GM18873 (cell line): ENCODE measurements around the gene RPL27.
"Not testable (repeated sequence)": the region's sequence is repeated elsewhere in the genome, so short reads cannot be mapped to it uniquely, and the experiment has no call there.

ENCODE experiments used
- ATAC-seq: cut with Tn5 transposase; IDR thresholded peaks from one replicate; pipeline ENCODE4 v1.9.1; 2021; ENCODE audit warnings: mild to moderate bottlenecking, moderate library complexity, moderate number of reproducible peaks; ENCODE audit not compliant: unreplicated experiment, low FRiP score

RPL27 gene

DNA sequence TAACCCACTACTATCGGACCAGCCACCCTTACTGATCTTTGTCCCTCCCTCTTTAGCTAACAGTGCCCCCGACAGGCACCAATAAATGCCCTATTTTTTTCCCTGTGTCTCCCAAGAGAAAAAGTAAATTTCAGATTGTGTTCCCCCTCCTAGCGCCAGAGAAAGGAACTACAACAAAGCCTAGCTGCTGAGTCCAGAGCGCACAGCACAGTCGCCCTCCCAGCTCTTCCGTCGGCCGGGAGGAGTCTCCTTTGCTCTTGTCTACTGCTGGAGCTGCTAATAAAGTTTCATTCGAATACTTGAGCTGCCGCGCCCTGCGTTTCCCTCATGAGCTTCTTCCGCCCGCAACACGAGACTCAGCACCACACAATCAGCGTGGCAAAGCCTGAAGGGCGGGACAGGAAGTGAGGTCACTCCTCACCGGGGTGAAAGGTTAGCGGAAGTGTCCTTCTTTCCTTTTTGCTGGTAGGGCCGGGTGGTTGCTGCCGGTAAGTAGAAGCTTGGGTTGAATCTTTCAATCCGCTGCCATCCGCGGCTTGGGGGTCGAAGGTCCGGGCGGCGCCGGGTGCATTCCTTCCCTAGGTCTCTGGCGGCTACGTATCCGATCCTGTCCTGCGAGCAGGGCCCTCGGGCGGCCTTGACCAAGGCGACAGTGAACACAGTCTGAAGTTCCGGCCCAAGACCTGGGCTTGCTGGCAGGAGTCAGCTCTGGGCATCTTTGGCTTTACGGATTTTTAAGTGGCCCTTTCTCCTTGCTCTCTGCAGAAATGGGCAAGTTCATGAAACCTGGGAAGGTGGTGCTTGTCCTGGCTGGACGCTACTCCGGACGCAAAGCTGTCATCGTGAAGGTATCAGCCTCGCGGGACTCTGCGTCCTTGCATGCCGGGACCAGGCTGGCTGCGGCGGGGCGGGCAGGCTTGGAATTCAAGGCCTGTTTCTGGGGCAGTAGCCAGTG, at the start of gene RPL27:
TSS of gene RPL27 (plus strand) at position 436 of the 955 bp plus-strand sequence. CDS start at position 768, 332 bp downstream.
- ATAC-seq: peak; percentile 80

DNA sequence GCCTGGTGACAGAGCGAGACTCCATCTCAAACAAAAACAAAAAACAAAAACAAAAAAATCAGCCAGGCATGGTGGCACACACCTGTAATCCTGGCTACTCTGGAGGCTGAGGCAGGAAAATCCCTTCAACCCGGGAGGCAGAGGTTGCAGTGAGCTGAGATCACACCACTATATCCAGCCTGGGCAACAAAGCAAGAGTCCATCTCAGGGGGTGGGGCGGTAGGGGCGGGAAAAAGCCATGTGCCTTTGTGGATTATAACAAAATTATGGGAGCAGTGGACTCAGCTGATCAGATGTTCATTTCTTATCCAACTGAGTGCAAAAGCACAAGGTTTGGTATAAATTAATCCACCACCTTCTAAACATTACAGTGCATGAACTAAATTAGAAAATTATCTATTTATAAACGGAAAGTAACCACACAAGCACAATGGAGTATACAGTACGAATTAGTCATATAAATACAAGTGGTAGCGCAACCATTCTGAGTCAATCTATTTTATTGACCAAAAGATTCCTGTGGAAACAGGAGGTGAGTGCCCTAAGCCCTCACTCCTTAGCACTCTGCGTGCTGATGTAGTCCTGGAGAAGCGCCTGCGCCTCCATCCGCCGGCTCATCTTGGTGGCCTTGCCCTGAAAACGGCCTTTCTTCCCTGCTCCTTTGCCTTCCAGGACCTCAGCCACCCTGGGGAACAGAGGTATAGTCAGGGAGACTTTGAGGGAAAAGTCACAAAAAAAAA, 48.0 kb upstream of the RPL27 start:
- no peak for ATAC-seq

DNA sequence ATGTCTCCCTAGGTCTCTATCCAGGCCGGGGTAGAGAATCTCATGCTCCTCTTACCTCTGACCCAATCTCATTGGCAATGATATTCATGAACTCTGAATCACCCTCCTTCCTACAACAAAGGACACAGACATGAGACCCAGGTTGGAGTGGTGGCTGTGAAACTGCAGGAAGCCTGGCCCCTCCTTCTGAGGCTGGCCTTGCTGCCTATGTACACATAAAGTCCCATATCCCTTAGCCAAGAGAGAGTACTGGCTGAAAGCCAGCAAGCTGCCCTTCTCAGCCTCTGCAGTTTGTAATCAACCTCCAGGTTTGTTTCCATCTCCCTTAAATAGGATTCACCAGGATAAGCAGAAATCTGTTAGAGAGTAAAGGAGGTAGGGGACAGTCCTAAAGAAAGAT, 44.5 kb upstream of the RPL27 start:
- ATAC-seq: no peak

DNA sequence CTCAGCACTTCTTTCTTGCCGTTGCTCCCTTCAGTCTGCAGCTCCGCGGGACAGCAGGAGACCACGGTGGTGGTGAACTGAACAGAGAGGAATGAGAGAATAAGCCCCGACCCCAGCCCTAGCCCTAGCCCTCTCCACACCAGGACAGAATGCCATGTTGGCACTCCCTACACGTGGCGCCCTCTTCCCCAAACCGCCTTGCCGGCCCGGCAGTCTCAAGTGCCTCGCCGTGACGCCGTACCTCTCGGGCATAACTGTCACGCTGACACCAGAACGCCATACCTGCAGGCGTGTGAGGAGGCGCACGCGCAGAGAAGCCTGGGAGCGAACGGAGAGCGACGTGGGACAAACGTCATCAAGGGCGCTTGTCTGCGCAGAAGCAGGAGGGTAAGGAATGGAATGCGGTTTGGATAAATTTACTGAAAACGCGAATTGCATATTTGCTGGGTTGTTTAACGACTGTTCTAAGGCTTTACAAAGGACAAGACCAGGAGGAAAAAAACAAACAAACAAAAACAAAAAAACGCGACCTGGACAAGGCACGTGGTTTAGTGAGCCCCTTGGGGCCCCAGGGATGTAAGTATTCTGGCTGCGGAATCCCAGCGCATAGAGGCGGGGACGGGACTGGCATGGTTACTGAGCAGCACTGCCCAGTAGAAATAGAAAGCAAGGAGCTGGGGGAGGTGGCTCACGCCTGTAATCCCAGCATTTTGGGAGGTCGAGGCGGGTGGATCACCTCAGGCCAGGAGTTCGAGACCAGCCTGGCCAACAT, 33.9 kb upstream of the RPL27 start, which contains the start of gene AARSD1:
TSS of gene AARSD1 (minus strand) at position 294 of the 772 bp plus-strand sequence. CDS start at position 280, 14 bp downstream.
- no peak for ATAC-seq

DNA sequence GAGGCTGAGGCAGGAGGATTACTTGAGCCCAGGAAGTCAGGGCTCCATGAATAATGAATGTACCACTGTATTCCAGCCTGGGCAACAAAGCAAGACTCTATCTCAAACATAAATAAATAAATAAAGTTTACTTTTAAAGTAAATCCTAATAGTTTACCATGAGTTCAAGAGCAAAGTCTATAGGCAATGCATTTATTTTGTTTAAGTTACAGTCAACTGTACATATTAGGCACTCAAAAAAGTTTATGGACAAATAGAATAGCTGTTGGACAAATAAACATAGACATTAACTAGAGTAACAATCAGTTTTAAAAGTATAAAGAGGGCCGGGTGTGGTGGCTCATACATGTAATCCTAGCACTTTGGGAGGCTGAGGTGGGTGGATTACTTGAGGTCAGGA, 30.3 kb upstream of the RPL27 start:
- ATAC-seq: no peak

DNA sequence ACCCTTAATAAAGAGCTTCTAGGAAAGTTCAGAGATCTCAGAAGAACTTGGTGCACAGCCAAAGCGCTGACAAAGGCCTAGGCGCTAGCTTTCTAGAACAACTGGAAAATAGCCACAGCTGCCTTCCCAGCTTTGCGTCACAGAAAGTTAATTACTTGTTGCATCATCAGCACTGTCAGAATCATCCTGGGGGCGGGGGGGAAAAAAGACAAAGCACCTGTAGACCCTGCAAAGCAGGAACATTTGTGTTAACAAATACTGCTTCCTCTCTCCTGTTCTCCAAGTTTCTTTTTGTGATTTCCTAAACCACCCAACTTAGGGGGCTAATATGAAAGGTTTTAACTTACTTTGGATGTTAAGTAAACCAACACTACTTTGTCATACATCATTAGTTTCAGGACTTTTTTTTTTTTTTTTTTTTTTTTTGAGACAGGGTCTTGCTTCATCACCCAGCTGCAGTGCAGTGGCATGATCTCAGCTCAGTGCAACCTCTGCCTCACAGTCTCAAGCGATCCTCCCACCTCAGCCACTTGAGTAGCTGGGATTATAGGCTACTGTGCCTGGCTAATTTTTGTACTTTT, 29.1 kb upstream of the RPL27 start:
- ATAC-seq: no peak

DNA sequence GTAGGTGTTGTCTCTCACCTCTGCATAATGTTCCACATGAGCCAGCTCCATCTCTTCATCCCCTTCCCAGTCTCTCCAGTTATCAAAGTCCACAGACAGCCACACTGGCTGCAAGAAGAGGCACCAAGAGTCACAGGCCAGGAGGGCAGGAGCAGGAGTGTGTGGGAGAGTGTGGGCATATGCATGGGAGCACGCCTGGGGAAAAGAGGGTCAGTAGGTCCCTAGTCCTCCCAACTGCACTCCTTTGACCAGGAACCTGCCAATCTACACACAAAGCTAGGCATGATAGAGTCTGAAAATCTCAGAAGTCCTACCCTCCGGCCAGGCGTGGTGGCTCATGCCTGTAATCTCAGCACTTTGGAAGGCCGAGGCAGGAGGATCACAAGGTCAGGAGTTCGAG, 26.6 kb upstream of the RPL27 start:
- no peak for ATAC-seq

DNA sequence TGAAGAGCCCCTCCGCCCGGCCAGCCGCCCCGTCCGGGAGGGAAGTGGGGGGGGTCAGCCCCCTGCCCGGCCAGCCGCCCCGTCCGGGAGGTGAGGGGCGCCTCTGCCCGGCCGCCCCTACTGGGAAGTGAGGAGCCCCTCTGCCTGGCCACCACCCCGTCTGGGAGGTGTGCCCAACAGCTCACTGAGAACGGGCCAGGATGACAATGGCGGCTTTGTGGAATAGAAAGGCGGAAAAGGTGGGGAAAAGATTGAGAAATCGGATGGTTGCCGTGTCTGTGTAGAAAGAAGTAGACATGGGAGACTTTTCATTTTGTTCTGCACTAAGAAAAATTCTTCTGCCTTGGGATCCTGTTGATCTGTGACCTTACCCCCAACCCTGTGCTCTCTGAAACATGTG, 24.9 kb upstream of the RPL27 start:
- ATAC-seq: not testable (repeated sequence)

DNA sequence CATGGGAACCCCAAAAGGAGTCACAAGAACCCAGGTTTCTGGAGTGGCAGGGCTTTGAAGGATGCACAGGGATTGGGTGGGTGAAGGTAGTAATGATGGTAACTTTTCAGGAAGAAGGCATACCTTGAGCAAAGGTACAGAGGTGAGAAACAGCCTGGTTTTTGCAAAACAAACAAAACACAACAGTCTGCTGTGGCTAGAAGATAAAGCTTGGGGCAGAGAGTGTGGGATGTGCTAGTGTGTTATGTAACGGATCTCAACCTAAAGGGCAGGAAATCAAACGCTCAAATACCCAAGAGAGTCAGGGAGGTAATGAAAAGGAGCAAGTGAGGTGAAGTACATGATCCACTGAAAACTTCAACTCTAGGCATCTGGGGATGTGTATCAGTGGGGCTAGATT, 23.0 kb upstream of the RPL27 start:
- no peak for ATAC-seq

DNA sequence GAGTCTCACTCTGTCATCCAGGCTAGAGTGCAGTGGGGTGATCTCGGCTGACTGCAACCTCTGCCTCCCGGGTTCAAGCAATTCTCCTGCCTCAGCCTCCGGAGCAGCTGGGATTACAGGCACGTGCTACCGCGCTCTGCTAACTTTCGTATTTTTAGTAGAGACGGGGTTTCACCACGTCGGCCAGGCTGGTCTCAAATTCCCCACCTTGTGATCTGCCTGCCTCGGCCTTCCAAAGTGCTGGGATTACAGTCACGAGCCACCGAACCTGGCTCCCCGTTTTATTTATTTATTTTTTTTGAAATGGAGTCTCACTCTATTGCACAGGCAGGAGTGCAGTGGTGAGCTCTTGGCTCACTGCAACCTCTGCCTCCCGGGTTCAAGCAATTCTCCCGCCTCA, 22.5 kb upstream of the RPL27 start:
- ATAC-seq: not testable (repeated sequence)

DNA sequence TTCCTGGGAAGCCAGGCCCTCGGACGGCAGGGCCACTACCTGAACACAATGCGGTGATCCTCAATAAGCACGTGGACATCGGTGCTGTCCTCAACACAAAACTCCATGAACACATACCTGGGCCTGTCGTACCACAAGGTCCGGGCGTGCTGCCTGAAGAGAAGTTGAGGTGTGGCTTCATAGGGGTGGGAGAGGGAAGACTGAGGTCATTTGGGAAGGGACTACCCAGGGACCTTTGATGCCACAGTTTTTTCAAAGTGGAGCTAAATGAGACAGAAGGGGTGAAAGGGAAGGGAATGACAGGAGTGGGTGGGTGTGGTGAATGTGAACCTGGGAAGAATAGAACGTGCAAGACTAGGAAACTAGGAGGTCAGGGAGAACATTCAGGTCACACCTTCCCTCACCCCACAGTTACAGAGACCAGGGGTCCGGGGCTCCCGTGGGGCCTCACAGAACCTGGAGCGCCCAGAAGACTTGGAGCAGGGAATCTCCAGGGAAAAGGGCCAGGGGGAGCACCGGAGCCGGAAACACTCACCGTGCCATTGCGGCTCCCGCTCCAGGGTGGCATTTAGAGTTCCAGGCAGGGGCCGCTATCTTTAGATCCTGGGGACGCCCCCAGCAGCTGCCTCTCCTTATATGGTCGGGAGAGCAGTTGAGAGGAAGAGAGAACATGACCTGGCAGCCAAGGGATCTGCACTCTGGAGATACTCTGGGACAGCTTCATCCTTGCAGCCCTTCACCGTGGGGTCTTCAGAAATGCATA, 18.5 kb upstream of the RPL27 start, which contains the start of gene PTGES3L:
TSS of gene PTGES3L (minus strand) at position 570 of the 763 bp plus-strand sequence. CDS start at position 543, 27 bp downstream.
- peak; percentile 21 for ATAC-seq

DNA sequence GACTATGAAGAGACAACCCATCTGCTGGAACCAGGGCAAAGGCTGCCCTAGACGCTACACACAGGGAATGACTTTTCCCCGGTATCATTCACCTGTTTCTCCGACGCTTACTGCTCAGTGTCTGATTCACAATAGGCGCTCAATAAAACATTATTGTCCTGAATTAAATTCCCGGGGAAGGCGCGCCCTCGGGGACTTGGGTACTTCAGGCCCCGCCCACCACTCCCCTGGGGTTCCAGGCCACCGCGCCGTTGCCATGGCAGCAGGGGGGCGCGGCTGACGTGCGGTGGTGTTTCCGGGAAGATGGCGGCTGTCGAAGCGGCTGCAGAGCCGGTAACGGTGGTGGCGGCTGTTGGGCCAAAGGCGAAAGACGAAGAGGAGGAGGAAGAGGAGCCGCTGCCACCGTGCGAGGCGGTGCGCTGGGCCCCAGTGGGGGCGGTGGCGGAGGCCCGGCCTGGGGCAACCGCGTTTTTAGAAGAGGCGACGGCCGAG, 17.9 kb upstream of the RPL27 start, which contains the start of gene RUNDC1:
TSS of gene RUNDC1 (plus strand) at position 292 of the 492 bp plus-strand sequence. CDS start at position 304, 12 bp downstream.
- ATAC-seq: peak; percentile 38

DNA sequence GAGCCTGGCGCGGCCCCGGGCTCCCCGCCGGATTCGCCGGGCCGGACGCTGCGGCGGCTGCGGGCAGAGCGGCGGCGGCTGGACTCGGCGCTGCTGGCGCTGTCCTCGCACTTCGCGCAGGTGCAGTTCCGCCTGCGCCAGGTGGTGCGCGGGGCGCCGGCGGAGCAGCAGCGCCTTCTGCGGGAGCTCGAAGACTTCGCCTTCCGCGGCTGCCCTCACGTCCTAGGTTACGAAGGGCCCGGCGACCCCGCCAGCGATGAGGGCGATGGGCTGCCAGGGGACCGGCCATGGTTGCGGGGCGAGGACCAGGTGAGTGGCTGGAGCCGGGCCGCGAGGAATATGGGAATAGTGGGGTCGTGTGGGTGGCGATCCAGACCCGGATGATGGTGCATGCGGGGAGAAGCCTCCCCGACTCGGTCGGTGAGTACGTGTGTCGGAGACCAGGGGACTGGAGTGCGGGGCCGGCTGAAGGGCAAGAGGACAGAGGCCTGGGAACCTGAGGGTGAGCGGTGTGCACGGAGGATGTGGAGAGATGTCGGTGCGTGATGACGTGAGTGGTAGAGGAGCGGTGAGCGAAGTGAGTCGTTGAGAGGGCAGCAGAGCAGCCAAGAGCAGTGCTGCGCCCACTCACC, 17.3 kb upstream of the RPL27 start:
- peak; percentile 42 for ATAC-seq

DNA sequence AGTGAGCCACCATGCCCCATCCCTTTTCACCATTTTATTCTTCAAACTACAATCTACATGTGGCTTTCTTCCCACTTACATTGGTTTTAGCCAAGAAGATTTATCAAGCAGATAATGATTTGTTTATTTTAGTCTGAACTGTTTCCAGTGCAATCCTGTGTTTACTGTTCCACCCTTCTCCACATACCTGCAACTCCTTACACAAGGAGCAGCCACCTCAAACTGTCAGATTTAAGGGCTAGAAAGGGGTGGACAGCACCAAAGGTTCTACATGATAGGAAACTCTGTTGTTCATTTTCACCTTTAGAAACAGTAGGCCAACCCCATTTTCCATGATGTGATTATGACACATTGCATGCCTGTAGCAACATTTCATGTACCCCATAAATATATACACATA, 16.0 kb upstream of the RPL27 start:
- ATAC-seq: no peak

DNA sequence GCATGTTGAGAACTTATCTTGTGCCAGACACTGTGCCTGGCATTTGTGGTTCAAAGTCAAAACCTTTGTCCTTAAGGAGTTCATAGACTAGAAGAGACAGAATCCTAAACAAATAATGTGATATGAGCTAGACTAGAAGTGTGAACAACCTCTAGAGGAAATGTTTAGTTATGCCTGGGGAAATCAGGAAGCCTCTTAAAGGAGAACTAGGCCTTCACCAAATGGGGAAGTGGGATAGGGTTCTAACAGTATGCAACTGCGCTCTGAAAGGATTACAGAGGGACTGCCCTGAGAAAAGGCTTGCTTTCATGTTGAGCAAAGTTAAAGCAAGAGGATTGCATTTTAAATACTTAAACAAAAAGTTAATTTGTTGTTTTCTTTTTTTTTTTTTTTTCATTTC, 13.0 kb upstream of the RPL27 start:
- no peak for ATAC-seq

DNA sequence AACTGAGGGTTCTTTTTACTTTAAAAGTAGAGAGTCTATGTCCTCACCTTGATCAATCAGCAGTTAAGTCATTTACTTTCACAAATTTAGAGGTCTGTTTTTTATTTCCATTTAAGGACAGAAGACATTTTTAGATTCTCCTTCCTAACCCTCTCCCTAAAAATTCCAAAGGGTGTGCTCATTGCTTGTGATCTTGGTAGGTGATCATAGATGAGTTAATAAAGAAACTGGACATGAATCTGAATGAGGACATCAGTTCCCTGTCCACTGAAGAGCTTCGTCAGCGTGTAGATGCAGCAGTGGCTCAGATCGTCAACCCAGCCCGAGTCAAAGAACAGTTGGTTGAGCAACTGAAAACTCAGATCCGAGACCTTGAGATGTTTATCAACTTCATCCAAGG, 9.1 kb upstream of the RPL27 start:
- ATAC-seq: no peak

DNA sequence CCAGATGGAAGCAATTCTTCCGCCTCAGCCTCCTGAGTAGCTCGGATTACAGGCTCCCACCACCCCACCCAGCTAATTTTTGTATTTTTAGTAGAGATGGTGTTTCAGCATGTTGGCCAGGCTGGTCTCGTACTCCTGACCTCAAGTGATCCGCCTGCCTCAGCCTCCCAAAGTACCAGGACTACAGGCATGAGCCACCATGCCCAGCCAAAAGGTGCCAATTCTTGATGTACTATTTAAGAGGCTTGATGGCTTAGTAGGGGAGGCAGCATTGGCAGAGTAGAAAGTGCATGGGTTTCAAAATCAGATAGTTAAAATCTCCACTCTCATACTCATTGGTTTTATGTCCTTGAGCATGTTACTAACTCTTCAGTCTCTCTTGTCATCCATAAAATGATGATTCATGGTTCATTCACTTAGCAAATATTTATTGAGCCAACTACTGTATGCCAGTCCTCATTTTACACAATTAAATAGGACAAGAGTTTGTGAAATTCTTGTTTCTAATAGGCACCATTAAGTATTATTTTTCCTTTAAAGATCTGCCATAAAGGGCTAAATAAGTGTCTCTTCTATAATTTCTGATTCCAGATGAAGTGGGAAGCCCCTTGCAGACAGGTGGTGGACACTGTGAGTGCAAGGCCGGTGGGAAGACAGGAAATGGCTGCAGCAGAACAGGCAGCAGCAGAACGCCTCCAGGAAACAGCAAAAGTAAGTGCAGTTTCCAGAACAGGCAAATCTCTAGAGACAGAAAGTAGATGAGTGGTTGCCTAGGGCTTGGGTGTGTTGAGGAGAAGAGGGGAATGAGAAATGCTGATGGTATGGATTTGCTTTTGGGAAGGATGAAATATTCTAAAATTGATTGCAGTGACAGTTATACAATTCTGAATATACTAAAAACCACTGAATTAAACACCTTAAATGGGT, 8.2 kb upstream of the RPL27 start:
- ATAC-seq: no peak

DNA sequence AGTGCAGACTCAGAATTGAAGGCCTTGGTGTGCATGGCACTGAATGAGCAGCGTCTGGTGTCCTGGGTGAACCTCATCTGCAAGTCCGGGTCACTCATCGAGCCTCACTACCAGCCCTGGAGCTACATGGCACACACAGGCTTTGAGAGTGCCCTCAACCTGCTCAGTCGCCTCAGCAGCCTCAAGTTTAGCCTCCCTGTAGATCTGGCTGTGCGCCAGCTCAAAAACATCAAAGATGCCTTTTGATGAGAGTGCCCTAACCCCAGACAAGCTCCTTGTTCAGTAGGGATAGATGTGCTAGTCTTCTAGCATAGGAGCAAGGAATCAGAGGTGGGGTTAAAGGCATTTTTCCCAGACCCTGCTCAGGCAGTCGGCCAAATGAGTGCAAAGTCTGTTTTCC, 6.7 kb upstream of the RPL27 start:
- no peak for ATAC-seq
